Common myeloid progenitor, CD34-positive (primary cell): ENCODE results near the gene MEGF11.

Experiments used
- CTCF ChIA-PET: fragments of 350-600 bp; sonication (Branson Sonifier 250); formaldehyde crosslinking; loops from one replicate; lab custom pipeline; 2021; ENCODE audit warnings: antibody characterized with exemption; lab: Charles Lee
- POLR2A ChIA-PET: fragments of 350-600 bp; sonication (Branson Sonifier 250); formaldehyde crosslinking; loops from one replicate; lab custom pipeline; 2021; ENCODE audit warnings: antibody characterized with exemption; lab: Charles Lee
- DNase-seq, 3 donors: peaks; one replicate each; pipeline versions ENCODE4 v3.0.0 to v3.0.0-alpha.2; 2013
- H3K27ac ChIP-seq, 2 experiments: 1 replicate in 1 of 2; 2 replicates in 1 of 2; pipeline ENCODE4 v1.7.0; 2013; ENCODE audit warnings: inconsistent platforms in 2 of 2, low read length in 2 of 2, mild to moderate bottlenecking in 2 of 2, low read depth in 1 of 2, moderate library complexity in 1 of 2; ENCODE audit not compliant: severe bottlenecking in 2 of 2, insufficient read depth in 1 of 2, poor library complexity in 1 of 2
- H3K27me3 ChIP-seq, 5 experiments: replicated peaks in 2 of 5; 1 replicate in 3 of 5; 2 replicates in 2 of 5; pipeline versions ENCODE4 v1.6.1 to v1.7.0; 2013; ENCODE audit warnings: low read length in 4 of 5, mild to moderate bottlenecking in 2 of 5, moderate library complexity in 2 of 5, inconsistent platforms in 1 of 5; ENCODE audit not compliant: insufficient read depth in 5 of 5, control insufficient read depth in 4 of 5
- H3K36me3 ChIP-seq, 4 experiments: 1 replicate in 2 of 4; 2 replicates in 2 of 4; pipeline versions ENCODE4 v1.6.1 to v1.7.0; 2013; ENCODE audit warnings: low read length in 3 of 4, control low read depth in 1 of 4, mild to moderate bottlenecking in 1 of 4; ENCODE audit not compliant: control insufficient read depth in 4 of 4, insufficient read depth in 4 of 4
- H3K4me1 ChIP-seq, 4 experiments: 1 replicate in 3 of 4; 2 replicates in 1 of 4; pipeline versions ENCODE4 v1.6.1 to v1.7.1; 2013; ENCODE audit warnings: low read length in 3 of 4, mild to moderate bottlenecking in 3 of 4, control low read depth in 1 of 4, inconsistent platforms in 1 of 4, moderate library complexity in 1 of 4; ENCODE audit not compliant: control insufficient read depth in 4 of 4, insufficient read depth in 4 of 4; ENCODE audit errors: control extremely low read depth in 1 of 4
- H3K4me3 ChIP-seq, 7 experiments: 1 replicate in 4 of 7; 2 replicates in 3 of 7; pipeline versions ENCODE4 v1.5.1 to v1.7.0; 2013; ENCODE audit warnings: mild to moderate bottlenecking in 7 of 7, low read length in 6 of 7, moderate library complexity in 6 of 7, inconsistent platforms in 2 of 7, low read depth in 2 of 7, control low read depth in 1 of 7; ENCODE audit not compliant: insufficient read depth in 4 of 7, control insufficient read depth in 1 of 7; ENCODE audit errors: extremely low read depth in 1 of 7
- H3K9me3 ChIP-seq, 5 experiments: 1 replicate in 4 of 5; 2 replicates in 1 of 5; pipeline versions ENCODE4 v1.6.1 to v1.7.1; 2013; ENCODE audit warnings: low read length in 4 of 5, mild to moderate bottlenecking in 2 of 5, inconsistent platforms in 1 of 5, low read depth in 1 of 5, moderate library complexity in 1 of 5; ENCODE audit not compliant: control insufficient read depth in 4 of 5, insufficient read depth in 2 of 5; ENCODE audit errors: control extremely low read depth in 1 of 5
- WGBS: methylation state at CpG from one replicate; pipeline ENCODE4 v1.1.5; 2013; ENCODE audit not compliant: insufficient coverage; 5-methylcytosine and 5-hydroxymethylcytosine counted together

MEGF11 gene

GRCh38 chr15:66155065-66155464 lies 98.5 kb downstream of the MEGF11 start:
- POLR2A ChIA-PET = no interaction called here

GRCh38 chr15:66154581-66154980 lies 99.0 kb downstream of the MEGF11 start:
- H3K9me3 ChIP-seq = no peaks in the 10 kb centered on the region
- H3K27me3 ChIP-seq = peaks cover 0 to 15% (median 3%) of the 10 kb centered on the region in 5 experiments
- H3K27ac ChIP-seq = no peak overlapping the region
- 95% methylated on average over 4 of the region's 4 CpGs for WGBS
- no peaks in the 10 kb centered on the region for H3K4me1 ChIP-seq
- POLR2A ChIA-PET = no interaction called here
- CTCF ChIA-PET = interaction anchor here (1.4 kb wide), 1 partner anchor 12 kb away, joined by 4 read pairs; no protein-coding TSS in a partner anchor
- DNase-seq = no peak
- no peak overlapping the region for H3K4me3 ChIP-seq
- H3K36me3 ChIP-seq = no peaks in the 10 kb centered on the region

More at GRCh38 chr15:66155065-66155464, 98.5 kb downstream of the MEGF11 start:
- H3K36me3 ChIP-seq = no peaks in the 10 kb centered on the region
- 98% methylated on average over 5 of the region's 5 CpGs for WGBS
- DNase-seq = no peak
- H3K4me3 ChIP-seq = no peak overlapping the region
- no peaks in the 10 kb centered on the region for H3K9me3 ChIP-seq
- no peaks in the 10 kb centered on the region for H3K4me1 ChIP-seq
- H3K27me3 ChIP-seq = peaks cover 0 to 12% (median 3%) of the 10 kb centered on the region in 5 experiments
- H3K27ac ChIP-seq = no peak overlapping the region
- CTCF ChIA-PET = interaction anchor here (1.4 kb wide), 1 partner anchor 13 kb away, joined by 4 read pairs; no protein-coding TSS in a partner anchor

- Histone ChIP-seq H3K27me3 (peaks cover 0 to 20% (median 3%) of the 10 kb centered on the region in 5 experiments), H3K27ac (no peak overlapping the region), H3K4me3 (no peak overlapping the region), H3K36me3 (no peaks in the 10 kb centered on the region), H3K9me3 (no peaks in the 10 kb centered on the region), H3K4me1 (no peaks in the 10 kb centered on the region)
- 82% methylated on average over 13 of the region's 15 CpGs for WGBS
- ChIA-PET CTCF (interaction anchor here (1.4 kb wide), 1 partner anchor 11 kb away, joined by 4 read pairs; no protein-coding TSS in a partner anchor), POLR2A (no interaction called here)
- no peak for DNase-seq
Observed at GRCh38 chr15:66153549-66154415, 99.8 kb downstream of the MEGF11 start.

- Histone ChIP-seq H3K36me3 (no peaks in the 10 kb centered on the region), H3K4me1 (peaks cover 0 to under 1% (median 0%) of the 10 kb centered on the region in 4 experiments), H3K9me3 (no peaks in the 10 kb centered on the region), H3K27ac (no peak overlapping the region), H3K27me3 (peaks cover 0 to 20% (median 3%) of the 10 kb centered on the region in 5 experiments), H3K4me3 (no peak overlapping the region)
- WGBS = 92% methylated on average over 10 of the region's 10 CpGs
- ChIA-PET POLR2A (no interaction called here), CTCF (no interaction called here)
- no peak for DNase-seq
Observed at GRCh38 chr15:66152650-66153049, 100.9 kb downstream of the MEGF11 start.

GRCh38 chr15:66151809-66152208 lies 101.7 kb downstream of the MEGF11 start:
- no peak for DNase-seq
- Histone ChIP-seq H3K27me3 (peaks cover 0 to 20% (median 0%) of the 10 kb centered on the region in 5 experiments), H3K4me3 (no peak overlapping the region), H3K4me1 (peaks cover 0 to 8% (median 3%) of the 10 kb centered on the region in 4 experiments), H3K27ac (no peak overlapping the region), H3K36me3 (no peaks in the 10 kb centered on the region), H3K9me3 (no peaks in the 10 kb centered on the region)
- ChIA-PET POLR2A (interaction anchor here (0.6 kb wide), 1 partner anchor 18 kb away, joined by 5 read pairs; no protein-coding TSS in a partner anchor), CTCF (no interaction called here)
- WGBS = 82% methylated on average over 5 of the region's 7 CpGs

GRCh38 chr15:66149871-66150270 lies 103.7 kb downstream of the MEGF11 start:
- Histone ChIP-seq H3K9me3 (no peaks in the 10 kb centered on the region), H3K4me1 (peaks cover 0 to 24% (median 17%) of the 10 kb centered on the region in 4 experiments), H3K27me3 (peaks cover 0 to 15% (median 0%) of the 10 kb centered on the region in 5 experiments), H3K27ac (no peak overlapping the region), H3K36me3 (no peaks in the 10 kb centered on the region), H3K4me3 (no peak overlapping the region)
- DNase-seq = no peak
- ChIA-PET CTCF (no interaction called here), POLR2A (no interaction called here)
- 98% methylated on average over 6 of the region's 9 CpGs for WGBS

- Histone ChIP-seq H3K27me3 (peaks cover 0 to 11% (median 0%) of the 10 kb centered on the region in 5 experiments), H3K4me3 (no peak overlapping the region), H3K4me1 (peaks cover 0 to 24% (median 17%) of the 10 kb centered on the region in 4 experiments), H3K27ac (no peak overlapping the region), H3K36me3 (no peaks in the 10 kb centered on the region), H3K9me3 (no peaks in the 10 kb centered on the region)
- ChIA-PET POLR2A (no interaction called here), CTCF (no interaction called here)
- WGBS = 100% methylated on average over 1 of the region's 2 CpGs
- DNase-seq = no peak
Observed at GRCh38 chr15:66148187-66148586, 105.4 kb downstream of the MEGF11 start.
